T-cell (primary cell): Measurements from ENCODE around the gene ACAD10. TPM values are rescaled to one million over a fixed set of nuclear protein-coding genes. Genes with fewer than 3 reads are reported as not detected.

ENCODE experiments used
- ATAC-seq, 4 experiments: fragments of 200-7000 bp in 3 of 4; fragments of 150-1000 bp in 1 of 4; cut with Tn5 transposase; replicated peaks in 1 of 4; 1 replicate in 3 of 4; 2 replicates in 1 of 4; pipeline ENCODE4 v1.10.0; 2021; ENCODE audit warnings: moderate library complexity in 3 of 4, mild to moderate bottlenecking in 2 of 4, moderate number of reproducible peaks in 1 of 4
- CTCF ChIA-PET, 2 donors: fragments of 300-600 bp; sonication (Branson Sonifier 250); formaldehyde crosslinking; loops; one replicate each; lab custom pipeline; 2022; ENCODE audit warnings: antibody characterized with exemption in 2 of 2; lab: Charles Lee
- POLR2A ChIA-PET, 2 donors: fragments of 300-600 bp; sonication (Branson Sonifier 250); formaldehyde crosslinking; loops; one replicate each; lab custom pipeline; 2022; ENCODE audit warnings: antibody characterized with exemption in 2 of 2; lab: Charles Lee
- DNase-seq, 35 experiments: peaks; one replicate each; pipeline versions ENCODE4 v3.0.0 to v3.0.0-alpha.2; 2013 to 2023
- H3K27ac ChIP-seq: one replicate; pipeline ENCODE4 v1.5.1; 2013; ENCODE audit warnings: low read length
- H3K27me3 ChIP-seq, 2 experiments: replicated peaks in 1 of 2; 1 replicate in 1 of 2; 2 replicates in 1 of 2; pipeline versions ENCODE4 v1.6.1 to v1.7.0; 2013; ENCODE audit warnings: low read length in 1 of 2, mixed read lengths in 1 of 2; ENCODE audit not compliant: control insufficient read depth in 2 of 2, insufficient read depth in 2 of 2; ENCODE audit errors: extremely low read depth in 1 of 2
- H3K36me3 ChIP-seq, 2 donors: 1 replicate in 1 of 2; 2 replicates in 1 of 2; pipeline versions ENCODE4 v1.6.1 to v1.7.0; 2013; ENCODE audit warnings: low read length in 1 of 2; ENCODE audit not compliant: control insufficient read depth in 2 of 2, insufficient read depth in 1 of 2; ENCODE audit errors: extremely low read depth in 1 of 2
- H3K4me1 ChIP-seq, 2 experiments: 1 replicate in 1 of 2; 2 replicates in 1 of 2; pipeline versions ENCODE4 v1.6.1 to v1.7.0; 2013; ENCODE audit warnings: low read length in 2 of 2, mixed read lengths in 1 of 2; ENCODE audit not compliant: insufficient read depth in 2 of 2, control insufficient read depth in 1 of 2; ENCODE audit errors: extremely low read depth in 1 of 2
- H3K4me3 ChIP-seq, 2 donors: 1 replicate in 1 of 2; 2 replicates in 1 of 2; pipeline versions ENCODE4 v1.5.1 to v1.7.0; 2013; ENCODE audit warnings: mild to moderate bottlenecking in 2 of 2, low read length in 1 of 2, moderate library complexity in 1 of 2; ENCODE audit not compliant: control insufficient read depth in 1 of 2; ENCODE audit errors: extremely low read depth in 1 of 2
- H3K9me3 ChIP-seq: 2 replicates; pipeline ENCODE4 v1.7.0; 2013
- H3K27ac Mint-ChIP-seq, 2 donors: one replicate each; pipeline ENCODE4 v1.8.0; 2020 to 2021; ENCODE audit warnings: mild to moderate bottlenecking in 2 of 2, mixed read lengths in 2 of 2
- H3K27me3 Mint-ChIP-seq, 2 donors: one replicate each; pipeline ENCODE4 v1.8.0; 2021 to 2022; ENCODE audit warnings: mixed read lengths in 2 of 2
- H3K36me3 Mint-ChIP-seq: one replicate; pipeline ENCODE4 v1.8.0; 2021; ENCODE audit warnings: mixed read lengths
- H3K4me1 Mint-ChIP-seq, 3 donors: one replicate each; pipeline ENCODE4 v1.8.0; 2020 to 2022; ENCODE audit warnings: mixed read lengths in 3 of 3, mild to moderate bottlenecking in 1 of 3
- H3K4me3 Mint-ChIP-seq, 3 donors: one replicate each; pipeline ENCODE4 v1.8.0; 2020 to 2022; ENCODE audit warnings: mild to moderate bottlenecking in 3 of 3, mixed read lengths in 3 of 3, moderate library complexity in 3 of 3
- H3K9me3 Mint-ChIP-seq, 3 donors: one replicate each; pipeline ENCODE4 v1.8.0; 2020 to 2022; ENCODE audit warnings: mixed read lengths in 3 of 3
- WGBS: methylation state at CpG from one replicate; pipeline ENCODE4 v1.1.5; 2013; ENCODE audit warnings: missing lambda C conversion rate; ENCODE audit not compliant: insufficient coverage; 5-methylcytosine and 5-hydroxymethylcytosine counted together
- total RNA-seq, 35 experiments: library from RNA in 6 of 35; stranded (reverse) in 6 of 35; fragments of 120-200 nt in 1 of 35; gene quantifications; one replicate each; pipeline versions ENCODE4 v1.2.1 to v1.2.4 and lab custom pipeline; 2013 to 2026

The ACAD10 gene
- total RNA-seq, 5 donors from 2014 or later (not counting 1 experiment from before 2014, with no cell fraction given) = 28.8 to 53.4 (median 47.9) TPM

DNA sequence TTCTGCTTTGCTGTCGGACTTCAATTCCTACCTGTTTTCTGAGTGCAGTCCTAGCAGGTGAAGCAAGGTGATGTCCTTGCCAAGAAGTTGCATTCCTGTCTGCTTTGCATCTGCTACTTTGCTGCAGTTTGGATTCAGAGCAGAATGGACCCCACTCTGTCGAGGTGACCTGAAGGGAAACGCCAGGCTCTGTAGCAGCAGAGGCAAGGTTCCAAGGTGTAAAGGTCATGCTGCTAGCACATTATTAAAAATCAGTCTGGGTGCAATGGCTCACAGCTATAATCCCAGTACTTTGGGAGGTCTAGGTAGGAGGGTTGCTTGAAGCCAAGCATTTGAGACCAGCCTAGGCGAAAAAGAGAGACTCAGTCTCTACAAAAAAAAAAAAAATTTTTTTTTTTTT lies 63.5 kb downstream of the ACAD10 start:
- no peaks in the 10 kb centered on the region for H3K27me3 ChIP-seq
- H3K4me1 Mint-ChIP-seq = no peaks in the 10 kb centered on the region
- POLR2A ChIA-PET = no interaction called here

DNA sequence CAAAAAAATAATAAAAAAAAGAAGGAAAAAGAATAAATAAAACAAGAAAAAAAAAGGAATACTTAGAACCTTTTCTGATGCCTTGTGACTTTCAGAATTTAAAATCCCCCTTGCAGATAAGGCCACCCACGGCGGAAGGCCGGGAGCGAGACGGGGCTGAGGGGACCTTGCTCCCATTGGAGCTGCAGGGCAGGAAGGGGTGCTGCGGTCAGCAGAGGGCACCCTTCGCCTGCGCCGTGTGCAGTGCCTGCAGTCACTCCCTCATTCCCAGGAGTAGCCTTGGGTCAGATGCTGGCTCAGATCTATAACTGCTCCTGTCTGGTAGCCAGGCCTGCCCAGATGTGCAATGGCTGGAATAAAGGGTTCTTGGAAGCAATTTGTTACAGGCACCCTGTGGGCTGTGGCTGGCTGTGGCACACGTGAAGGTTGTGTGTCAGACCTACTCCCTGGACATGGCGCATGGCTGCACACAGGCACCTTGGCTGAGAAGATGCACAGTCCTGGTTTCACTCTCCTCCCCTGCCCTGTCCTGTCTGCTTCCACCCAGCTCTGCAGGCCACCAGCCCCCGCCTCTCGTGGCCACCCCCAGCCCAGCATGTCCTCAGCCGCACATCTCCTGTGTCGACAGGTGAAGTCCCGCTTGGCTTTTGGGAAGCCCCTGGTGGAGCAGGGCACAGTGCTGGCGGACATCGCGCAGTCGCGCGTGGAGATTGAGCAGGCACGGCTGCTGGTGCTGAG lies 67.5 kb downstream of the ACAD10 start:
- Mint-ChIP-seq H3K27me3 (no peaks in the 10 kb centered on the region), H3K4me3 (no peak overlapping the region), H3K9me3 (no peaks in the 10 kb centered on the region), H3K4me1 (peaks cover 0 to 8% (median 3%) of the 10 kb centered on the region in 3 donors), H3K27ac (no peak overlapping the region), H3K36me3 (peaks cover 25% of the 10 kb centered on the region)
- Histone ChIP-seq H3K4me3 (no peak overlapping the region), H3K9me3 (no peaks in the 10 kb centered on the region), H3K27ac (no peak overlapping the region), H3K4me1 (peaks cover 0 to 9% of the 10 kb centered on the region in 2 experiments), H3K27me3 (no peaks in the 10 kb centered on the region), H3K36me3 (peaks cover 9 to 50% of the 10 kb centered on the region in 2 donors)
- ChIA-PET POLR2A (interaction anchor here in 1 of 2 donors (0.6 kb wide), 1 partner anchor 53 kb away, joined by 3 read pairs; no protein-coding TSS in a partner anchor), CTCF (no interaction called here)
- no peak for ATAC-seq
- DNase-seq = no peak
- WGBS = 91% methylated on average over 17 of the region's 23 CpGs

More for the DNA sequence above, 63.5 kb downstream of the ACAD10 start:
- Histone ChIP-seq H3K4me3 (no peak overlapping the region), H3K36me3 (peaks cover 9 to 50% of the 10 kb centered on the region in 2 donors), H3K27ac (no peak overlapping the region), H3K4me1 (no peaks in the 10 kb centered on the region), H3K9me3 (no peaks in the 10 kb centered on the region)
- WGBS = 96% methylated on average over 3 of the region's 4 CpGs
- no peaks in the 10 kb centered on the region for H3K27me3 Mint-ChIP-seq
- no peak for ATAC-seq
- no peak overlapping the region for H3K27ac Mint-ChIP-seq
- no peaks in the 10 kb centered on the region for H3K9me3 Mint-ChIP-seq
- CTCF ChIA-PET = interaction anchor here in 1 of 2 donors (0.7 kb wide), 1 partner anchor 15 kb away, joined by 5 read pairs; no protein-coding TSS in a partner anchor
- peaks cover 25% of the 10 kb centered on the region for H3K36me3 Mint-ChIP-seq
- H3K4me3 Mint-ChIP-seq = no peak overlapping the region
- DNase-seq = no peak

DNA sequence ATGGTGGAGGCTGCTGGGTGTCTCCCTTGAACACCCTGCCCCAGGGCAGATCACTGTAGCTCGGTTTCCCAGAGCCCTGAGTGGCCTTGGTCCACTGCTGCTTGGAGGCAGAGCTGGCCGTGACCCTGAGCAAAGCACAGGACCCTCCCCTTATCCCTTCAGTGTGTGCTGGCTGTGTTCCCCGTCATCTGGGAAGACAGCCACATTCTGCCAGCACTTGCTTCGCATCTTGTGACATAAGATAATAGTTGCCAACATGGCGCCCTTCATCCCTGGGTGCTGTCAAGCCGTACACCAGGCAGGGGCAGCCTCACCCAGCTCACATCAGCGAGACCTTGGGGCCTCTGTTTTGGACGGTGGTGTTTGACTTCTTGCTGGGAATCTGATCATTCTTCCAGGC lies 68.8 kb downstream of the ACAD10 start:
- Histone ChIP-seq H3K9me3 (no peaks in the 10 kb centered on the region), H3K36me3 (peaks cover 9 to 38% of the 10 kb centered on the region in 2 donors), H3K4me1 (peaks cover 0 to 9% of the 10 kb centered on the region in 2 experiments), H3K27ac (no peak overlapping the region), H3K4me3 (no peak overlapping the region), H3K27me3 (no peaks in the 10 kb centered on the region)
- Mint-ChIP-seq H3K9me3 (no peaks in the 10 kb centered on the region), H3K27ac (no peak overlapping the region), H3K27me3 (no peaks in the 10 kb centered on the region), H3K4me3 (no peak overlapping the region), H3K36me3 (peaks cover 15% of the 10 kb centered on the region), H3K4me1 (peaks cover 0 to 12% (median 3%) of the 10 kb centered on the region in 3 donors)
- no peak for ATAC-seq
- ChIA-PET POLR2A (interaction anchor here in 1 of 2 donors (0.6 kb wide), 1 partner anchor 8 kb away, joined by 4 read pairs; no protein-coding TSS in a partner anchor), CTCF (interaction anchor here in 1 of 2 donors (0.6 kb wide), 1 partner anchor 1636 kb away, joined by 4 read pairs; no protein-coding TSS in a partner anchor)
- WGBS = 85% methylated on average over 8 of the region's 8 CpGs
- no peak for DNase-seq

DNA sequence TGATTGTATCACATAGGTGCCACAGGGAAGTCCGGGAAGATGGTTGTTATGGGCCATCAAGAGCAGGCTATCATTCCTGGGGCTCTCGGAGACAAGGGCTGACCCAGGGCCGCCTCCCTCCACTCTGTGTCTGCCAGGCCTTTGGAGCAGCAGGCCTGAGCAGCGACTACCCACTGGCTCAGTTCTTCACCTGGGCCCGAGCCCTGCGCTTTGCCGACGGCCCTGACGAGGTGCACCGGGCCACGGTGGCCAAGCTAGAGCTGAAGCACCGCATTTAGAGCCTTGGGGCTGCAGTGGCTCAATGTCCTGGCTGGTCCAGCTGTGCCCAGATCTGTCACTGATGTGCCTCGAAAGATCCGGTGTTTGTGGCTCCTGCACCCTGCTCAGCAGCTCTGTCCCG lies 70.3 kb downstream of the ACAD10 start:
- Mint-ChIP-seq H3K36me3 (peaks cover 15% of the 10 kb centered on the region), H3K27ac (no peak overlapping the region), H3K27me3 (peaks cover 0 to 5% of the 10 kb centered on the region in 2 donors), H3K9me3 (no peaks in the 10 kb centered on the region), H3K4me3 (no peak overlapping the region), H3K4me1 (peaks cover 0 to 12% (median 3%) of the 10 kb centered on the region in 3 donors)
- H3K36me3 ChIP-seq = peaks cover 9 to 38% of the 10 kb centered on the region in 2 donors
- H3K4me1 ChIP-seq = peaks cover 0 to 9% of the 10 kb centered on the region in 2 experiments
- no peak for ATAC-seq
- 95% methylated on average over 15 of the region's 15 CpGs for WGBS
- POLR2A ChIA-PET = no interaction called here
- no peak for DNase-seq
- H3K9me3 ChIP-seq = no peaks in the 10 kb centered on the region
- no peaks in the 10 kb centered on the region for H3K27me3 ChIP-seq
- no peak overlapping the region for H3K4me3 ChIP-seq
- CTCF ChIA-PET = no interaction called here
- no peak overlapping the region for H3K27ac ChIP-seq

DNA sequence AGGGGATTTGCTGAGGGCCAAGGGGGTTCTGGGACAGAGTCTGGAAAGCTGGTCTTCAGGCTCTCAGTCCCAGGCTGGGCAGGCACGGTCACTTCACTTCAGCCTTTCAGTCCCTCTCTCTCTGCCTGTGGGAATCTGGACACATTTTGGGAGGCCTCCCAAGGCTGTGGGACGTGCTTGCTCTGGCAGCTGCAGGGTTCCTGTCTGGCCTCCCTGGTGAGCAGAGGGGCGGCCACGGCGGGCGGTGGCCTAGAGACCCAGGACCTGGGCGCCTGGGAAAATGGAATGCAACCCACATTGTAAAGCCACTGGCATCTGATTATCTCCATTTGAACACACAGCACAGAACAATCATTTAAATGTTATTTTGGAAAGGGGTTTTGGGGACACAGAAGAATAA lies 70.8 kb downstream of the ACAD10 start:
- H3K4me1 ChIP-seq = peaks cover 0 to 9% of the 10 kb centered on the region in 2 experiments
- H3K27me3 ChIP-seq = no peaks in the 10 kb centered on the region
- H3K27ac ChIP-seq = no peak overlapping the region
- no peak overlapping the region for H3K4me3 ChIP-seq
- H3K4me3 Mint-ChIP-seq = no peak overlapping the region
- peaks cover 0 to 12% (median 3%) of the 10 kb centered on the region in 3 donors for H3K4me1 Mint-ChIP-seq
- DNase-seq (no peak), ATAC-seq (no peak)
- H3K27me3 Mint-ChIP-seq = peaks cover 0 to 5% of the 10 kb centered on the region in 2 donors
- H3K36me3 Mint-ChIP-seq = peaks cover 15% of the 10 kb centered on the region
- no peaks in the 10 kb centered on the region for H3K9me3 ChIP-seq
- POLR2A ChIA-PET = no interaction called here
- no peak overlapping the region for H3K27ac Mint-ChIP-seq
- CTCF ChIA-PET = no interaction called here
- WGBS = 85% methylated on average over 4 of the region's 7 CpGs
- H3K36me3 ChIP-seq = peaks cover 9 to 38% of the 10 kb centered on the region in 2 donors
- H3K9me3 Mint-ChIP-seq = no peaks in the 10 kb centered on the region

DNA sequence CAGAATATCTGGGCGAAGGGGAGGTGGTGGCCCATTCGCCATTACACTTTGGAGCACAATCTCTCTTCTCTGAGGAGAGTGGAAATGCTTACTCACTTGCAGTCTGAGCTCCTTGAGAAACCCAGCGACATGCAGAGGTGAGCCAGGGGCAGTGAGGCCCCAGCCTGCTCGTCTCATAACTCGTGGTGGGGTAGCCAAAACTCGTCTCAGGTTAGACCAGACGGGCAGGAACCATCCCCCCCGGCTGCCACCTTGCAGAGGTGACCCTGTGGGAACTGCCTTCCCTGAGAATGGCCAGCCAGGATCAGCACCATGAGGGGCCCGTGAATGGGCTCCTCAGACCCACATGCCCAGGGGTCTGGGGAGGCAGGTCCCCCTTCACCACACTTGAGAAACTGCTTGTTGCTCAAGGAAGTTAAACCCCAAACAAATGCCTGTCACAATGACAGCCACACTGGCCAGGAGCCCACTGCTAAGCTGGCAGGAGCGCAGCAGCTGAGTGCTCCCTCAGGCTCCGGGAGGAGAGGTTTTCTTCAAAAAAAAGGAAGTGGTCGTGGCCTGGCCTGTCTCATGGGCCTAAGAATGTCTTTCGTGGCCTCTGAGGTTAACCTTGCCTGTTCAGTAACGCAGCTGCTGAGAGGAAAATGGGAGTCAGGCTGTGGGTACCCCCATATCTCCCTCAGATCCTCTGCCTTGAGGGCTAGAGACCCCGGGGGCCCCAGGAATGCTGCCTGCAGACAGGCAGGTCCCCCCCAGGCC lies 71.7 kb downstream of the ACAD10 start:
- Mint-ChIP-seq H3K9me3 (no peaks in the 10 kb centered on the region), H3K36me3 (peaks cover 15% of the 10 kb centered on the region), H3K4me1 (peaks cover 0 to 12% (median 3%) of the 10 kb centered on the region in 3 donors), H3K27me3 (peaks cover 5 to 8% of the 10 kb centered on the region in 2 donors), H3K4me3 (no peak overlapping the region), H3K27ac (no peak overlapping the region)
- ChIA-PET POLR2A (no interaction called here), CTCF (no interaction called here)
- no peak for ATAC-seq
- H3K36me3 ChIP-seq = peaks cover 9 to 38% of the 10 kb centered on the region in 2 donors
- DNase-seq = peak in 1 of 35 experiments; percentile 21
- H3K27ac ChIP-seq = no peak overlapping the region
- 47% methylated on average over 12 of the region's 15 CpGs for WGBS
- H3K27me3 ChIP-seq = peaks cover 0 to 2% of the 10 kb centered on the region in 2 experiments
- no peak overlapping the region for H3K4me3 ChIP-seq
- H3K9me3 ChIP-seq = no peaks in the 10 kb centered on the region
- peaks cover 0 to 9% of the 10 kb centered on the region in 2 experiments for H3K4me1 ChIP-seq
